ENCODE results near the gene HEBP1.

GRCh38 chr12:12943586-12944260, 56.3 kb downstream of the HEBP1 start:
- TF ChIP-seq POLR2A (IDR thresholded peaks at IDR 0.05; ENCODE audit: low read length), result no peak
- no peak for TF ChIP-seq GATA1 (IDR thresholded peaks at IDR 0.05; ENCODE audit: low read depth, low read length)

Data from erythroblast (primary cell).